ENCODE data around the gene TFDP2. TPM values are rescaled to one million over a fixed set of nuclear protein-coding genes. Genes with fewer than 3 reads are reported as not detected.

The TFDP2 gene
- total and polyA plus RNA-seq, 12 donors: 11.0 to 77.8 (median 54.3) TPM

- Histone ChIP-seq H3K27me3 (no peaks in the 10 kb centered on the region), H3K4me1 (no peaks in the 10 kb centered on the region), H3K27ac (no peak overlapping the region), H3K9me3 (no peaks in the 10 kb centered on the region), H3K4me3 (no peak overlapping the region), H3K36me3 (peaks cover 0 to 89% (median 17%) of the 10 kb centered on the region in 9 donors)
- no peak for TF ChIP-seq CTCF (IDR thresholded peaks at IDR 0.05)
- ATAC-seq: no peak
- DNase-seq: no peak
- intact Hi-C loops (cut with DNase I): no loop called here
Observed at GRCh38 chr3:141909408-141909807, 239.9 kb downstream of the TFDP2 start.

- H3K36me3 ChIP-seq: peaks cover 0 to 70% (median 11%) of the 10 kb centered on the region in 9 donors
- intact Hi-C loops (cut with DNase I): no loop called here
- 88 to 94% methylated on average over 2 of the region's 2 CpGs for WGBS, 2 donors
- no peak overlapping the region for H3K4me3 ChIP-seq
- no peak for TF ChIP-seq CTCF (IDR thresholded peaks at IDR 0.05)
- ATAC-seq (no peak), DNase-seq (no peak)
- H3K27me3 ChIP-seq: no peaks in the 10 kb centered on the region
- H3K9me3 ChIP-seq: peaks cover 0 to 6% (median 0%) of the 10 kb centered on the region in 11 donors
- H3K4me1 ChIP-seq: peaks cover 0 to 3% (median 0%) of the 10 kb centered on the region in 9 donors
- no peak overlapping the region for H3K27ac ChIP-seq
Observed at GRCh38 chr3:141905129-141905528, 244.2 kb downstream of the TFDP2 start.

GRCh38 chr3:141904203-141904602 is 245.1 kb downstream of the TFDP2 start:
- H3K27me3 ChIP-seq: no peaks in the 10 kb centered on the region
- H3K9me3 ChIP-seq: peaks cover 0 to 11% (median 0%) of the 10 kb centered on the region in 11 donors
- intact Hi-C loops (cut with DNase I): no loop called here
- DNase-seq (no peak), ATAC-seq (no peak)
- H3K4me1 ChIP-seq: peaks cover 0 to 3% (median 0%) of the 10 kb centered on the region in 9 donors
- no peak overlapping the region for H3K4me3 ChIP-seq
- no peak overlapping the region for H3K27ac ChIP-seq
- WGBS, 2 donors: 81 to 91% methylated on average over 4 of the region's 4 CpGs
- no peak for TF ChIP-seq CTCF (IDR thresholded peaks at IDR 0.05)
- peaks cover 0 to 60% (median 8%) of the 10 kb centered on the region in 9 donors for H3K36me3 ChIP-seq

GRCh38 chr3:141901914-141902313 is 247.4 kb downstream of the TFDP2 start:
- intact Hi-C loops (cut with DNase I): no loop called here
- WGBS, 2 donors: 82 to 89% methylated on average over 2 of the region's 2 CpGs
- peaks cover 0 to 3% (median 0%) of the 10 kb centered on the region in 9 donors for H3K4me1 ChIP-seq

More at GRCh38 chr3:141901914-141902313, 247.4 kb downstream of the TFDP2 start:
- DNase-seq: no peak
- no peak overlapping the region for H3K27ac ChIP-seq
- H3K9me3 ChIP-seq: peaks cover 0 to 11% (median 0%) of the 10 kb centered on the region in 11 donors
- no peak for TF ChIP-seq CTCF (IDR thresholded peaks at IDR 0.05)
- ATAC-seq: no peak
- H3K4me3 ChIP-seq: no peak overlapping the region
- H3K27me3 ChIP-seq: no peaks in the 10 kb centered on the region
- peaks cover 0 to 41% (median 4%) of the 10 kb centered on the region in 9 donors for H3K36me3 ChIP-seq
